Subcutaneous adipose tissue (tissue), 4 donors: ENCODE results near the gene RASA3. TPM values are rescaled to one million over a fixed set of nuclear protein-coding genes. Genes with fewer than 3 reads are reported as not detected.

Source experiments
- total RNA-seq, 4 donors: library from RNA; depleted of rRNA; stranded (reverse); fragments of >200 nt; gene quantifications; one replicate each; pipeline ENCODE4 v1.1.0, GENCODE V29; 2016
- TF ChIP-seq, protein P1 (sequence below): fragments of 450-650 bp; IDR thresholded peaks from one replicate; pipeline ENCODE4 v1.5.1; 2016; ENCODE audit warnings: low read depth, mild to moderate bottlenecking, control low read depth, antibody characterized with exemption, moderate library complexity

The RASA3 gene
- total RNA-seq, 4 donors from 2014 or later: 36.9 to 70.1 (median 46.3) TPM

DNA sequence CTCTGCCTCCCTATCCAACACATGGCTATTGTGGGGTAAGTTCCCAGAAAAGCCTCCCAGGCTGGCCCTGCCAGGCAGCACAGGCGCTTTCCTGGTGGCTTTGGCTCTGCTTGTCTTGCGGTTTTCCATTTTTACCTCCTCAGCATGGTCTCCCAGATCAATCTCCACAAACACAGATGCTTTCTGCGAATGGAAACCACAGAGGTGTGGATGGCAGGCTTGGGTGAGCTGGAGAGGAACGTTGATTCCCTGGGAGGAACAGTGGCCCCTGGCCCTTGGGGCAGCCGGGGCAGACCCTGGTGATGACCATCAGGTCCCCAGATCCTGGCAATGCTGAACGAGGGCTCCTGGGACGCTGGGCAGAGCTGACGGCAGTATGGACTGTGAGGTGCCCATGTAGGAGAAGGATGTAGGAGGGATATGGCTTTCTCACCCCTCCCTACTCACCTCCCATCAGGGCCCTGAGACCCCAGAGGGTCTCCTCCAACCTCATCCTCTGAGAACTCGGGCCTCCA is 165.2 kb downstream of the RASA3 start:
- TF ChIP-seq, protein P1, sequence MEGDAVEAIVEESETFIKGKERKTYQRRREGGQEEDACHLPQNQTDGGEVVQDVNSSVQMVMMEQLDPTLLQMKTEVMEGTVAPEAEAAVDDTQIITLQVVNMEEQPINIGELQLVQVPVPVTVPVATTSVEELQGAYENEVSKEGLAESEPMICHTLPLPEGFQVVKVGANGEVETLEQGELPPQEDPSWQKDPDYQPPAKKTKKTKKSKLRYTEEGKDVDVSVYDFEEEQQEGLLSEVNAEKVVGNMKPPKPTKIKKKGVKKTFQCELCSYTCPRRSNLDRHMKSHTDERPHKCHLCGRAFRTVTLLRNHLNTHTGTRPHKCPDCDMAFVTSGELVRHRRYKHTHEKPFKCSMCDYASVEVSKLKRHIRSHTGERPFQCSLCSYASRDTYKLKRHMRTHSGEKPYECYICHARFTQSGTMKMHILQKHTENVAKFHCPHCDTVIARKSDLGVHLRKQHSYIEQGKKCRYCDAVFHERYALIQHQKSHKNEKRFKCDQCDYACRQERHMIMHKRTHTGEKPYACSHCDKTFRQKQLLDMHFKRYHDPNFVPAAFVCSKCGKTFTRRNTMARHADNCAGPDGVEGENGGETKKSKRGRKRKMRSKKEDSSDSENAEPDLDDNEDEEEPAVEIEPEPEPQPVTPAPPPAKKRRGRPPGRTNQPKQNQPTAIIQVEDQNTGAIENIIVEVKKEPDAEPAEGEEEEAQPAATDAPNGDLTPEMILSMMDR: no peak

DNA sequence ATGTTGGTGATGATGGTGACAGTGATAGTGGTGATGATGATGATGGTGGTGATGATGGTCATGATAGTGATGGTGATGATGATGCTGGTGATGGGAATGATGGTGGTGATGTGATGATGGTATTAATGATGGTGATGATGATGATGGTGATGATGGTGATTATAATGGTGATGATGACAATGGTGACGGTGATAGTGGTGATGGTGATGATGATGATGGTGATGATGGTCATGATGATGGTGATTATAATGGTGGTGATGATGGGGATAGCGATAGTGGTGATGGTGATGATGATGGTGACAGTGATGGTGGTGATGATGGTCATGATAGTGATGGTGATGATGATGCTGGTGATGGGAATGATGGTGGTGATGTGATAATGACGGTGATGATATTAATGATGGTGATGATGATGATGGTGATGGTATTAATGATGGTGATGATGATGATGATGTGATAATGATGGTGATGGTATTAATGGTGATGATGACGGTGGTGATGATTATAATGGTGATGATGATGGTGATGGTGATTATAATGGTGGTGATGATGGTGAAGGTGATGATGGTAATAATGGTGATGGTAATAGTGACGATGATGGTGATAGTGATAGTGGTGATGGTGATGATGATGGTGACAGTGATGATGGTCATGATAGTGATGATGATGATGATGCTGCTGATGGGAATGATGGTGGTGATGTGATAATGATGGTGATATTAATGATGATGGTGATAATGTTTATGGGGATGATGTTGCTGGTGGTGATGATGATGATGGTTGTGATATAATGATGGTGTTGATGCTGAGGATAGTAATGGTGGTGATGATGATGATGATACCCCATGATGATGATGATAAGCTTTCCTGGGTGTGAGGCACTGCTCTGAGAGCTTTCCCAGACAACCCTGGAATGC is 166.2 kb downstream of the RASA3 start:
- TF ChIP-seq, protein P1: no peak

DNA sequence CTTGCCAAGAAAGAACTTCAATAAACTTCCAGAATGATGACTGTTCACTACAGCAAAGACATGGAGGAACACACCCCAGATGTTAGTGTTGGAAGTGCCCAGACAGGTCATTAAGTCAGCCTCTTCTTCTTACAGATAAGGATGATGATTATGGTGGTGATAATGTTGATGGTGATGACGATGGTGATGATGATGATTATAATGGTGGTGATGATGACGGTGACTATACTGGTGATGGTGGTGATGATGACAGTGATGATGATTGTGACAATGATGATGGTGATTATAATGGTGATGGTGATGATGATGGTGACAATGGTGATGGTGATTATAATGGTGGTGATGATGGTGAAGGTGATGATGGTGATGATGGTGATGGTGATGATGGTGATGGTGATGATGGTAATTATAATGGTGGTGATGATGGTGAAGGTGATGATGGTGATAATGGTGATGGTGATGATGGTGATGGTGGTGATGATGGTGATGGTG is 167.0 kb downstream of the RASA3 start:
- TF ChIP-seq, protein P1: no peak

DNA sequence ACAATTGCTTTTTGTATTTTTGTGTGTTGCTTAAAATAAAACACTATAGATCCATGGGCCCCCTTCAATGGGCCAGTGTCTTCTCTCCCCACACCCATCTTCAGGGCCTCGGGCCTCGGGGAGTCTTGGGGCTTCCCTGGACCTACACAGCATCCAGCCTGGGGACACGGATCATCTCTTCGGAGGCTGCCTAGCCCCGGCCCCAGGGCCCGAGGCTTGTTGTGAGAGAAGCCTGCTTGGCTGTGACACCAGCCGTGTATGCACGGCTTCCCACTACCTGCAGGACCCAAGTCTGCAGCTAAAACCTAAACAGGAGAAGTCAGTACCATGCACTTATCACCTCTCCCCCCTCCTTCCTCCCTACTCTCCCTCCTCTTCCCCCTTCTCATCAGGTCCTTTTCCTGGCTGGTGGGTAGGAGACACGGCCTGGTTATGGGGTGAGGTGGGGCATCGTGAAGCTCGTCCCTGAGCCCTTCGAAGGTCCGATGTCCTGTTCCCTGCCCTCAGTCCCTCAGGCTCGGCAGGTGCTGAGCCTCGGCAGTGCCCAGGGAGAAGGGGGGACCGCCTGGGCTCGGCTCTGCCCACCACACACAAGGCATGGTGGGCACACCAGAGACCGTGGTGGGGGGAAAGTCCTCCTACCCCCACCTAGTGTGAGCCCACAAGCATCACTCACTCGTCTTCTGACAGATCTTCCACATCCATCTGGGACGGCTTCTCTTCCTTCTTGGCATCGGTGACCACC is 168.0 kb downstream of the RASA3 start:
- TF ChIP-seq, protein P1: no peak

DNA sequence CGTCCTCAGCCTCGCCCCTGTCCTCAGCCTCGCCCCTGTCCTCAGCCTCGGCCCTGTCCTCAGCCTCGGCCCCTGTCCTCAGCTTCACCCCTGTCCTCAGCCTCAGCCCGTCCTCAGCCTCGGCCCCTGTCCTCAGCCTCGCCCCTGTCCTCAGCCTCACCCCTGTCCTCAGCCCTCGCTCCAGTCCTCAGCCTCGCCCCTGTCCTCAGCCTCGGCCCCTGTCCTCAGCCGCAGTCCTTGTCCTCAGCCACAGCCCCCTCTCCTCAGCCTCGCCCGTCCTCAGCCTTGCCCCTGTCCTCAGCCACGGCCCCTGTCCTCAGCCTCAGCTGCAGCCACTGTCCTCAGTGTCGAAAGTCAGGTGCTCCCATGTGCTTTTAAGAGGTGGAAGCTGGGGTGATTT is 169.0 kb downstream of the RASA3 start:
- TF ChIP-seq, protein P1: no peak

DNA sequence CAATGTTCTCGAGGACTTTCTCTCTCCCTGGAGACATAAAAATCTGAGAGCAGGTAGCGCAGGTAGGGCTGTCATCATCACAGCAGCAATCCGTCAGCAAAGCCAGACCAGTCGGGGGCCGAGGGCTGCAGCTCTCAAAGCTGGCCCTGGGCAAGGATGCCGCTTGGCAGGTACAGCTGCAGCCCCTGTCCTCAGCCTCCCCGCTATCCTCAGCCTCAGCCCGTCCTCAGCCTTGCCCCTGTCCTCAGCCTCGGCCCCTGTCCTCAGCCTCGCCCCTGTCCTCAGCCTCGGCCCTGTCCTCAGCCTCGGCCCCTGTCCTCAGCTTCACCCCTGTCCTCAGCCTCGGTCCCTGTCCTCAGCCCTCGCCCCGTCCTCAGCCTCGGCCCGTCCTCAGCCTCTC is 169.4 kb downstream of the RASA3 start:
- TF ChIP-seq, protein P1: no peak

DNA sequence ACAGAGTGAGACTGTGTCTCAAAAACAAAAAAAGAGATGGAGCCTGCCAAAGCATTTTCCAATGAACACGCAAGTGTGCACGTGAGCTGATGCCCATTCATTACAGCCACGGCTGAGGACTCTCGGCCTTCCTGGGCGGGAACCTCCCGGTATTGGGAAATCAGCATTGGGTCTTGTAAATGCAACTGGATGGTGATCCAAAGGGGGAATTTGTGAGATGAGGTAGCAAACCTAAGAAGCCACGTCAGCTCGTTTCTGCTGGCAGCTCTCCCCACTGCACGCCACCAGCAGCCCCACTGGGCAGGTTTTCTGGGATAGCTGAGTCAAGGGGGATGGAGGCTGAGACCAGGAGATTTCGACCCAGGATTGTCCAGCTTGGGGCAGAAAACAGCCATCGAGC is 170.0 kb downstream of the RASA3 start:
- TF ChIP-seq, protein P1: no peak
